GM18909 (cell line): ENCODE data around the gene PRSS38.

ENCODE experiments used
- ATAC-seq: cut with Tn5 transposase; IDR thresholded peaks from one replicate; pipeline ENCODE4 v1.9.1; 2021; ENCODE audit warnings: mild to moderate bottlenecking; ENCODE audit not compliant: unreplicated experiment, poor library complexity

The PRSS38 gene

GRCh38 chr1:227893949-227894721 lies 78.7 kb downstream of the PRSS38 start:
- ATAC-seq = no peak

GRCh38 chr1:227894831-227895451 lies 79.5 kb downstream of the PRSS38 start:
- ATAC-seq = no peak
